Nephron (organoid): ENCODE data around the gene TENM4.

Source experiments
- H3K27ac Mint-ChIP-seq, 3 experiments: 2 replicates each; pipeline ENCODE4 v1.8.0; 2020; ENCODE audit warnings: mixed read lengths in 3 of 3, mild to moderate bottlenecking in 2 of 3, moderate library complexity in 1 of 3
- H3K27me3 Mint-ChIP-seq: 2 replicates; pipeline ENCODE4 v1.8.0; 2021; ENCODE audit warnings: low read depth, mild to moderate bottlenecking, moderate library complexity, mixed read lengths
- H3K36me3 Mint-ChIP-seq: 2 replicates; pipeline ENCODE4 v1.8.0; 2020; ENCODE audit warnings: low read depth, mixed read lengths
- H3K4me1 Mint-ChIP-seq: 2 replicates; pipeline ENCODE4 v1.8.0; 2020; ENCODE audit warnings: mixed read lengths
- H3K4me3 Mint-ChIP-seq, 3 experiments: 2 replicates each; pipeline ENCODE4 v1.8.0; 2020; ENCODE audit warnings: mild to moderate bottlenecking in 3 of 3, mixed read lengths in 3 of 3, moderate library complexity in 2 of 3
- H3K9me3 Mint-ChIP-seq: 2 replicates; pipeline ENCODE4 v1.8.0; 2020; ENCODE audit warnings: mixed read lengths
- CTCF ChIP-seq, 3 experiments: fragments of 200-600 bp; sonication (generic); IDR thresholded peaks; one replicate each; pipeline ENCODE4 v1.5.0; 2021; ENCODE audit warnings: antibody characterized with exemption in 3 of 3; ENCODE audit not compliant: unreplicated experiment in 3 of 3

TENM4 gene

GRCh38 chr11:79262221-79262620, 178.6 kb downstream of the TENM4 start:
- peaks cover 32% of the 10 kb centered on the region for H3K4me1 Mint-ChIP-seq
- no peaks in the 10 kb centered on the region for H3K9me3 Mint-ChIP-seq
- no peak for TF ChIP-seq CTCF (IDR thresholded peaks at IDR 0.05; ENCODE audit: unreplicated experiment in 3 of 3)
- no peaks in the 10 kb centered on the region for H3K36me3 Mint-ChIP-seq
- no peaks in the 10 kb centered on the region for H3K27me3 Mint-ChIP-seq
- no peak overlapping the region for H3K4me3 Mint-ChIP-seq
- peak overlapping the region; percentile 75 to 90 (median 83) for H3K27ac Mint-ChIP-seq

- no peak overlapping the region for H3K4me3 Mint-ChIP-seq
- H3K27me3 Mint-ChIP-seq = no peaks in the 10 kb centered on the region
- H3K27ac Mint-ChIP-seq = peak overlapping the region; percentile 47 to 81 (median 71)
- H3K36me3 Mint-ChIP-seq = peaks cover 3% of the 10 kb centered on the region
- no peaks in the 10 kb centered on the region for H3K9me3 Mint-ChIP-seq
- peaks cover 32% of the 10 kb centered on the region for H3K4me1 Mint-ChIP-seq
- no peak for TF ChIP-seq CTCF (IDR thresholded peaks at IDR 0.05; ENCODE audit: unreplicated experiment in 3 of 3)
Observed at GRCh38 chr11:79261684-79262083, 179.1 kb downstream of the TENM4 start.

- H3K27me3 Mint-ChIP-seq = no peaks in the 10 kb centered on the region
- no peak overlapping the region for H3K4me3 Mint-ChIP-seq
- no peaks in the 10 kb centered on the region for H3K9me3 Mint-ChIP-seq
- peaks cover 32% of the 10 kb centered on the region for H3K4me1 Mint-ChIP-seq
- peaks cover 4% of the 10 kb centered on the region for H3K36me3 Mint-ChIP-seq
- no peak overlapping the region for H3K27ac Mint-ChIP-seq
- TF ChIP-seq CTCF (IDR thresholded peaks at IDR 0.05; ENCODE audit: unreplicated experiment in 3 of 3) = peak; percentile 24 to 38 (median 32)
Observed at GRCh38 chr11:79259800-79260199, 181.0 kb downstream of the TENM4 start.

GRCh38 chr11:79258576-79258975, 182.3 kb downstream of the TENM4 start:
- Mint-ChIP-seq H3K9me3 (no peaks in the 10 kb centered on the region), H3K27ac (no peak overlapping the region), H3K4me1 (peaks cover 29% of the 10 kb centered on the region), H3K36me3 (peaks cover 4% of the 10 kb centered on the region), H3K27me3 (no peaks in the 10 kb centered on the region), H3K4me3 (no peak overlapping the region)
- TF ChIP-seq CTCF (IDR thresholded peaks at IDR 0.05; ENCODE audit: unreplicated experiment in 3 of 3) = no peak

DNA sequence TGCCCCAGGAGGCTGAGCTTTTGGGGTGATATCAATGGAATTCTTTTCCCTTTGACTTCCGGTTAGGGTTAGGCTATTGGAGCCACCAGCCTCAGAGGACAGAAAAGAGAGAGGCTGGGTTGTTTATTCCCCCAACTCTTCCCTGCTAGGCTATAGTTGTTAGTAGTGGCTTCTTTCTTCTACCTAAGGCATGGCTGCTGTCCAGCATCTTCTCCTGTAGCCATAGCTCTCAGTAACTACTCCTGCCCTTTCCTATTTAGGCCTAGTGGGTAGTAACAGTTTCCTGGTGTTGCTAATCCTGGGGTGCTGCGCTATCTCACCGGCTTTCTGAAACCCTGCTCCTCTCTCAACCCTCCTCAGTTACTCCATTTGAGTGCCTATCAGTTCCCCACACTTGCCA, 184.9 kb downstream of the TENM4 start:
- Mint-ChIP-seq H3K27ac (no peak overlapping the region), H3K9me3 (no peaks in the 10 kb centered on the region), H3K27me3 (no peaks in the 10 kb centered on the region), H3K4me3 (no peak overlapping the region), H3K36me3 (peaks cover 13% of the 10 kb centered on the region), H3K4me1 (peaks cover 10% of the 10 kb centered on the region)
- TF ChIP-seq CTCF (IDR thresholded peaks at IDR 0.05; ENCODE audit: unreplicated experiment in 3 of 3) = no peak

- H3K9me3 Mint-ChIP-seq = no peaks in the 10 kb centered on the region
- no peak overlapping the region for H3K27ac Mint-ChIP-seq
- peaks cover 7% of the 10 kb centered on the region for H3K4me1 Mint-ChIP-seq
- peaks cover 13% of the 10 kb centered on the region for H3K36me3 Mint-ChIP-seq
- H3K4me3 Mint-ChIP-seq = no peak overlapping the region
- no peak for TF ChIP-seq CTCF (IDR thresholded peaks at IDR 0.05; ENCODE audit: unreplicated experiment in 3 of 3)
- no peaks in the 10 kb centered on the region for H3K27me3 Mint-ChIP-seq
Observed at GRCh38 chr11:79253280-79253679, 187.6 kb downstream of the TENM4 start.
